Mesothelial cell of epicardium (in vitro differentiated cells): ENCODE data around the gene MUSK. TPM values are rescaled to one million over a fixed set of nuclear protein-coding genes. Genes with fewer than 3 reads are reported as not detected.
"Not testable (repeated sequence)": the region's sequence is repeated elsewhere in the genome, so short reads cannot be mapped to it uniquely, and the experiment has no call there.

Experiments used
- DNase-seq, 2 experiments: peaks; one replicate each; pipeline ENCODE4 v3.0.0; 2021; ENCODE audit warnings: low spot score in 2 of 2; ENCODE audit not compliant: unreplicated experiment in 2 of 2
- H3K27ac Mint-ChIP-seq: 2 replicates; pipeline ENCODE4 v1.8.0; 2021; ENCODE audit warnings: mixed read lengths
- H3K27me3 Mint-ChIP-seq: 2 replicates; pipeline ENCODE4 v1.8.0; 2021; ENCODE audit warnings: low read depth, mixed read lengths
- H3K36me3 Mint-ChIP-seq: 2 replicates; pipeline ENCODE4 v1.8.0; 2021; ENCODE audit warnings: mixed read lengths
- H3K4me1 Mint-ChIP-seq: 2 replicates; pipeline ENCODE4 v1.8.0; 2021; ENCODE audit warnings: mixed read lengths
- H3K4me3 Mint-ChIP-seq: 2 replicates; pipeline ENCODE4 v1.8.0; 2021; ENCODE audit warnings: mild to moderate bottlenecking, moderate library complexity, mixed read lengths
- H3K9me3 Mint-ChIP-seq: 2 replicates; pipeline ENCODE4 v1.8.0; 2021; ENCODE audit warnings: mixed read lengths
- total RNA-seq: library from RNA; stranded (reverse); gene quantifications from 3 replicates; pipeline ENCODE4 v1.2.1, GENCODE V29; 2021
- TF ChIP-seq, protein P1 (sequence below): fragments of 200-600 bp; sonication (generic); IDR thresholded peaks from one replicate; pipeline ENCODE4 v1.5.0; 2021; ENCODE audit warnings: antibody characterized with exemption; ENCODE audit not compliant: unreplicated experiment

Gene MUSK
- total RNA-seq, 1 donor from 2014 or later = 0.09 TPM

DNA sequence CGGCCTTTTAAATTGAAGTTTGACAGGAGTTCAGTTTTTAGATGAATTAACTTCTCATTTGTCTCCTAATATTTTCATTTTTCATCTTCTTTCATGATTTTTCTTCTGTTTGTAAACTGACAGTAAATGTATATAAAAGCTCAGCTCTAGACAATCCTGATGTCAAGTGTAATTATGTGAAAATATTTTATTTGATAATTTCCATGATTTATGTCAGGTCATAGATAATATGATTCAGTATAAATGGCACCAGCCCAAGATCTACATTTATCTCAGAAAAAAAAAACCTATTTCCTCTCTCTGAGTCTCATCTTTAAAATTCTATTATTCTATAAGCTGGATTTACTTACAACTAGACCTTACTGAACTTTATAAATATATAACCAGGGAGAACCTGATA, 115.7 kb downstream of the MUSK start:
- H3K4me1 Mint-ChIP-seq = peaks cover 7% of the 10 kb centered on the region
- DNase-seq = no peak
- H3K27me3 Mint-ChIP-seq = no peaks in the 10 kb centered on the region
- H3K4me3 Mint-ChIP-seq = no peak overlapping the region
- H3K36me3 Mint-ChIP-seq = no peaks in the 10 kb centered on the region
- H3K27ac Mint-ChIP-seq = no peak overlapping the region
- H3K9me3 Mint-ChIP-seq = peaks cover 3% of the 10 kb centered on the region
- TF ChIP-seq, protein P1, sequence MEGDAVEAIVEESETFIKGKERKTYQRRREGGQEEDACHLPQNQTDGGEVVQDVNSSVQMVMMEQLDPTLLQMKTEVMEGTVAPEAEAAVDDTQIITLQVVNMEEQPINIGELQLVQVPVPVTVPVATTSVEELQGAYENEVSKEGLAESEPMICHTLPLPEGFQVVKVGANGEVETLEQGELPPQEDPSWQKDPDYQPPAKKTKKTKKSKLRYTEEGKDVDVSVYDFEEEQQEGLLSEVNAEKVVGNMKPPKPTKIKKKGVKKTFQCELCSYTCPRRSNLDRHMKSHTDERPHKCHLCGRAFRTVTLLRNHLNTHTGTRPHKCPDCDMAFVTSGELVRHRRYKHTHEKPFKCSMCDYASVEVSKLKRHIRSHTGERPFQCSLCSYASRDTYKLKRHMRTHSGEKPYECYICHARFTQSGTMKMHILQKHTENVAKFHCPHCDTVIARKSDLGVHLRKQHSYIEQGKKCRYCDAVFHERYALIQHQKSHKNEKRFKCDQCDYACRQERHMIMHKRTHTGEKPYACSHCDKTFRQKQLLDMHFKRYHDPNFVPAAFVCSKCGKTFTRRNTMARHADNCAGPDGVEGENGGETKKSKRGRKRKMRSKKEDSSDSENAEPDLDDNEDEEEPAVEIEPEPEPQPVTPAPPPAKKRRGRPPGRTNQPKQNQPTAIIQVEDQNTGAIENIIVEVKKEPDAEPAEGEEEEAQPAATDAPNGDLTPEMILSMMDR = no peak

DNA sequence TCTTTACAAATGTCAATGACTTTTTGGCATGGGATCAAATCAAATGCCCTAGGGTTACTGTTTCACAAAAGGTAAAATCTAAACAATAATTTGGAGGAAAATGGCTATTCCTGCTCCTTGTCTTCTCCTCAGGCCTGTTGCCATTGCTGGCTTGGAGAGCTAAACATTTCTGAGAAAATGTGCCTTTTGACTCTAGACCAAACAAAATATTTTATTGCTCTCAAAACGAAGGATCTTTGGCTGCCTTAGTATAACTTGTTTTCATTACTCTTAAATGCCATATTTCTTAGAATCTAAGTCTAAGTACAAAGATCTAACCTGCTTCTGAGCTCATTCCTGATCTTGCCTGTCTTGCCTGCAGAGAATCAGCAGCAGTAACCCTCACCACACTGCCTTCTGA, 116.6 kb downstream of the MUSK start:
- Mint-ChIP-seq H3K36me3 (no peaks in the 10 kb centered on the region), H3K4me1 (peaks cover 7% of the 10 kb centered on the region), H3K4me3 (no peak overlapping the region), H3K27ac (no peak overlapping the region), H3K9me3 (peaks cover 1% of the 10 kb centered on the region), H3K27me3 (no peaks in the 10 kb centered on the region)
- DNase-seq = no peak
- TF ChIP-seq, protein P1 = no peak

DNA sequence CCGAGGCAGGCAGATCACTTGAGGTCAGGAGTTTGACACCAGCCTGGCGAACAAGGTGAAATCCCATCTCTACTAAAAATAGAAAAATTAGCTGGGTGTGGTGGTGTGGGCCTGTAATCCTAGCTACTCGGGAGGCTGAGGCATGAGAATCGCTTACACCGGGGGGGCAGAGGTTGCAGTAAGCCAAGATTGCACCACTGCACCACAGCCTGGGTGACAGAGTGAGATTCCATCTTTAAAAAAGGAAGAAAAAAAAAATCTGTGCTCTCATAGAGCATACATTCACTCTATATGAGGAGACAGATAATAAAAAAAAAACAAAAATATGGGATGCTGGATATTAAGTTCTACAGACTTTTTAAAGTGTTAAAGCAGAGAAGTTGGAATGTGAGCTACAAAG, 119.8 kb downstream of the MUSK start:
- H3K4me1 Mint-ChIP-seq, H3K36me3 Mint-ChIP-seq: not testable (repeated sequence)

DNA sequence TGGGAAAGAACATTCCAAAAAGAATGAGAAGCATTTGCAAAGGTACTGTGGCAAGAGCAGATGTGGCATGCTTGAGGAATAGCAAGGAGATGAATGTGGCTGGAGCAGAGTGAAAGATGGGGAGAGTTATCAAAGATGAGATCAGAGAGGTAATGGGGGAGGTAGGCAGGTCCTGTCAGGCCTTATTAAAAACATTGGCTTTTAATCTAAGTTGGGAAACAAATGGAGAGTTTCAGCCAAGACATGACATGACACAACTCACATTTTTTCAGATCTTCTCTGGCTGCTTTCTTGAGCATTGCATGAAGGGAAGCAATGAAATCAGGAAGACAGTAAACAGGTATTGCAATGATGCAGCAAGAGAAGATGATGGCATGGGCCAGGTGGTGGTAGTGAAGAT, 120.3 kb downstream of the MUSK start:
- Mint-ChIP-seq H3K27ac (no peak overlapping the region), H3K27me3 (no peaks in the 10 kb centered on the region), H3K9me3 (no peaks in the 10 kb centered on the region), H3K4me1 (peaks cover 7% of the 10 kb centered on the region), H3K36me3 (no peaks in the 10 kb centered on the region), H3K4me3 (no peak overlapping the region)
- no peak for DNase-seq
- TF ChIP-seq, protein P1 = no peak

More for the DNA sequence above, 119.8 kb downstream of the MUSK start:
- not testable (repeated sequence) for DNase-seq, H3K4me3 Mint-ChIP-seq, H3K27me3 Mint-ChIP-seq, H3K9me3 Mint-ChIP-seq, H3K27ac Mint-ChIP-seq

DNA sequence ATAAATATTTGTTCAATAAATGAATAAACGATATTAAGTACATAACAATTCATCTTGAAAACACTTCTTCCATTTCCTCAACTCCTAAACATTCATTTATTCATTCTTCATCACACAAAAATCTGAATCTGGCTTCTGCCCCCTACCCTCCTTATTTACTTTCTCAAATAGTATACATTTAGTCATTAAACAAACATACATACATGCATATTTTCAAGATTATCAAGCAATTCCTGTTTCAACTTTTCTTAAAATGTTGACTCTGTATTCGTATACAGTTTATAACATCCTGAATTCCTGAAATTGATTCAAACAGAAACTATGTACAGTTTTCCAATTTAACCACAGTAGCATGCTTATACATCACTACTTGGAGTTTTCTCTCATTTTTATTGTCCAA, 129.0 kb downstream of the MUSK start:
- no peaks in the 10 kb centered on the region for H3K9me3 Mint-ChIP-seq
- TF ChIP-seq, protein P1 = no peak
- H3K4me1 Mint-ChIP-seq = peaks cover 3% of the 10 kb centered on the region
- no peak overlapping the region for H3K4me3 Mint-ChIP-seq
- H3K27me3 Mint-ChIP-seq = no peaks in the 10 kb centered on the region
- H3K27ac Mint-ChIP-seq = no peak overlapping the region
- DNase-seq = no peak
- no peaks in the 10 kb centered on the region for H3K36me3 Mint-ChIP-seq

DNA sequence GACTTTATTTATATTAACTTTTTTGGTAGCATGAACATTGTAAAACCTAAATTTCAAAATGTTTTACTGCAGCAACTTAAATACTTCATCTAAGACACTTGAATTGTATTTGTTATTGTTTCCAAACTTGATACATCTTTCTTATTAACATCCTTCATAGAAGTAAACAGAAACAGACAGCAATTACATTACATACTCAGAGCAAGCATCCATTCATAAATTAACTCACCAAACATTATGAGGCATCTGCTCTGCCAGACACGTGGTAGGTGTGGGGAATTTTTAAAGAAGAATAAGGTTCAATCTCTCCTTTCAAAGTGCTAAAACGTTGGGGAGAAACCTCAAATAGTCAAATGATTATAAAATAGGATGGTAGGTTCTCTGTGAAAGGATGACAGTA, 130.8 kb downstream of the MUSK start:
- Mint-ChIP-seq H3K4me1 (peaks cover 3% of the 10 kb centered on the region), H3K27me3 (no peaks in the 10 kb centered on the region), H3K9me3 (no peaks in the 10 kb centered on the region), H3K36me3 (no peaks in the 10 kb centered on the region), H3K4me3 (no peak overlapping the region), H3K27ac (no peak overlapping the region)
- no peak for DNase-seq
- TF ChIP-seq, protein P1 = no peak
